Tibial nerve (tissue), 4 donors: ENCODE data around the gene SHTN1. TPM values are rescaled to one million over a fixed set of nuclear protein-coding genes. Genes with fewer than 3 reads are reported as not detected.

Source experiments
- DNase-seq, 2 donors: peaks; one replicate each; pipeline ENCODE4 v3.0.0-alpha.2; 2019; ENCODE audit warnings: low spot score in 2 of 2
- H3K27ac ChIP-seq, 4 donors: fragments of 200-600 bp; sonication (generic) in 3 of 4; one replicate each; pipeline ENCODE4 v1.5.1; 2017 to 2019; ENCODE audit warnings: mild to moderate bottlenecking in 1 of 4
- H3K27me3 ChIP-seq, 2 donors: fragments of 200-600 bp; sonication (generic) in 1 of 2; one replicate each; pipeline versions ENCODE4 v1.5.1 to v1.6.0; 2017 to 2019
- H3K36me3 ChIP-seq, 3 donors: fragments of 200-600 bp; sonication (generic); one replicate each; pipeline ENCODE4 v1.5.1; 2018 to 2019
- H3K4me1 ChIP-seq, 4 donors: fragments of 200-600 bp; sonication (generic) in 3 of 4; one replicate each; pipeline ENCODE4 v1.5.1; 2017 to 2019
- H3K4me3 ChIP-seq, 4 donors: fragments of 200-600 bp; sonication (generic) in 3 of 4; one replicate each; pipeline ENCODE4 v1.5.1; 2017 to 2019; ENCODE audit warnings: mild to moderate bottlenecking in 1 of 4, moderate library complexity in 1 of 4
- H3K9me3 ChIP-seq, 4 donors: fragments of 200-600 bp; sonication (generic) in 3 of 4; one replicate each; pipeline ENCODE4 v1.5.1; 2017 to 2019
- CTCF ChIP-seq, 5 experiments: fragments of 200-600 bp in 3 of 5; fragments of 450-650 bp in 2 of 5; sonication (generic) in 3 of 5; IDR thresholded peaks; one replicate each; pipeline ENCODE4 v1.5.1; 2016 to 2019; ENCODE audit warnings: antibody characterized with exemption in 5 of 5, mild to moderate bottlenecking in 3 of 5, moderate library complexity in 2 of 5
- EP300 ChIP-seq, 2 donors: sonication (generic); formaldehyde crosslinking; IDR thresholded peaks; one replicate each; pipeline ENCODE4 v1.6.1; 2017; ENCODE audit warnings: antibody characterized with exemption in 2 of 2, mild to moderate bottlenecking in 1 of 2
- POLR2A ChIP-seq, 2 donors: fragments of 450-650 bp; IDR thresholded peaks; one replicate each; pipeline ENCODE4 v1.6.1; 2017; ENCODE audit warnings: antibody characterized with exemption in 2 of 2, mild to moderate bottlenecking in 2 of 2, moderate library complexity in 2 of 2
- WGBS, 2 donors: methylation state at CpG; one replicate each; pipeline ENCODE4 v1.1.5; 2018; 5-methylcytosine and 5-hydroxymethylcytosine counted together
- total RNA-seq, 4 donors: library from RNA; depleted of rRNA; stranded (reverse); fragments of >200 nt; gene quantifications; one replicate each; pipeline ENCODE4 v1.1.0, GENCODE V29; 2016

The SHTN1 gene
- total RNA-seq, 4 donors from 2014 or later: 9.2 to 16.3 (median 15.4) TPM

- 89 to 91% methylated on average over 1 of the region's 1 CpG for WGBS, 2 donors
- Histone ChIP-seq H3K27me3 (no peaks in the 10 kb centered on the region), H3K36me3 (peaks cover 0 to 6% (median 0%) of the 10 kb centered on the region in 3 donors), H3K9me3 (no peaks in the 10 kb centered on the region), H3K27ac (no peak overlapping the region), H3K4me3 (no peak overlapping the region), H3K4me1 (no peaks in the 10 kb centered on the region)
- no peak for DNase-seq
- TF ChIP-seq EP300 (IDR thresholded peaks at IDR 0.05): no peak
- TF ChIP-seq POLR2A (IDR thresholded peaks at IDR 0.05): no peak
- no peak for TF ChIP-seq CTCF (IDR thresholded peaks at IDR 0.05)
Observed at GRCh38 chr10:116913695-116914094, 91.3 kb downstream of the SHTN1 start.

GRCh38 chr10:116912162-116912561, 92.8 kb downstream of the SHTN1 start:
- 55 to 57% methylated on average over 1 of the region's 1 CpG for WGBS, 2 donors
- H3K27ac ChIP-seq: no peak overlapping the region

GRCh38 chr10:116910910-116911309, 94.1 kb downstream of the SHTN1 start:
- TF ChIP-seq EP300 (IDR thresholded peaks at IDR 0.05) (no peak), POLR2A (IDR thresholded peaks at IDR 0.05) (no peak), CTCF (IDR thresholded peaks at IDR 0.05) (no peak)
- no peak overlapping the region for H3K27ac ChIP-seq
- H3K9me3 ChIP-seq: no peaks in the 10 kb centered on the region
- no peak overlapping the region for H3K4me3 ChIP-seq
- no peaks in the 10 kb centered on the region for H3K27me3 ChIP-seq
- H3K36me3 ChIP-seq: peaks cover 0 to 6% (median 0%) of the 10 kb centered on the region in 3 donors
- 67 to 75% methylated on average over 3 of the region's 3 CpGs for WGBS, 2 donors
- DNase-seq: no peak
- no peaks in the 10 kb centered on the region for H3K4me1 ChIP-seq

More at GRCh38 chr10:116912162-116912561, 92.8 kb downstream of the SHTN1 start:
- no peak for DNase-seq
- Histone ChIP-seq H3K4me1 (no peaks in the 10 kb centered on the region), H3K4me3 (no peak overlapping the region), H3K36me3 (peaks cover 0 to 6% (median 0%) of the 10 kb centered on the region in 3 donors), H3K27me3 (no peaks in the 10 kb centered on the region), H3K9me3 (no peaks in the 10 kb centered on the region)
- TF ChIP-seq POLR2A (IDR thresholded peaks at IDR 0.05): no peak
- TF ChIP-seq EP300 (IDR thresholded peaks at IDR 0.05): no peak
- no peak for TF ChIP-seq CTCF (IDR thresholded peaks at IDR 0.05)

GRCh38 chr10:116909307-116909706, 95.7 kb downstream of the SHTN1 start:
- Histone ChIP-seq H3K4me3 (no peak overlapping the region), H3K27ac (no peak overlapping the region), H3K9me3 (no peaks in the 10 kb centered on the region), H3K27me3 (no peaks in the 10 kb centered on the region), H3K4me1 (no peaks in the 10 kb centered on the region), H3K36me3 (peaks cover 0 to 6% (median 0%) of the 10 kb centered on the region in 3 donors)
- WGBS, 2 donors: 79 to 85% methylated on average over 1 of the region's 1 CpG
- DNase-seq: no peak
- TF ChIP-seq EP300 (IDR thresholded peaks at IDR 0.05) (no peak), POLR2A (IDR thresholded peaks at IDR 0.05) (no peak), CTCF (IDR thresholded peaks at IDR 0.05) (no peak)

GRCh38 chr10:116907245-116907987, 97.6 kb downstream of the SHTN1 start:
- no peaks in the 10 kb centered on the region for H3K9me3 ChIP-seq
- no peaks in the 10 kb centered on the region for H3K27me3 ChIP-seq
- WGBS, 2 donors: 67 to 71% methylated on average over 6 of the region's 6 CpGs
- no peak overlapping the region for H3K27ac ChIP-seq
- no peak for DNase-seq
- TF ChIP-seq CTCF (IDR thresholded peaks at IDR 0.05): no peak
- no peak for TF ChIP-seq POLR2A (IDR thresholded peaks at IDR 0.05)
- TF ChIP-seq EP300 (IDR thresholded peaks at IDR 0.05): no peak
- peaks cover 0 to 6% (median 0%) of the 10 kb centered on the region in 3 donors for H3K36me3 ChIP-seq
- no peak overlapping the region for H3K4me3 ChIP-seq
- no peaks in the 10 kb centered on the region for H3K4me1 ChIP-seq
